Transverse colon (tissue), 4 donors: ENCODE results near the gene TSPAN17. TPM values are rescaled to one million over a fixed set of nuclear protein-coding genes. Genes with fewer than 3 reads are reported as not detected.
A peak's percentile ranks its signal among the peaks of the same experiment; 100 is the strongest.

Source experiments
- DNase-seq: peaks from one replicate; pipeline ENCODE4 v3.0.0-alpha.2; 2019
- H3K27ac ChIP-seq, 4 donors: fragments of 200-600 bp; sonication (generic); 2 replicates each; pipeline ENCODE4 v1.5.1; 2016 to 2018; ENCODE audit warnings: inconsistent platforms in 4 of 4
- H3K27me3 ChIP-seq: fragments of 200-600 bp; sonication (generic); 2 replicates; pipeline ENCODE4 v1.5.1; 2017; ENCODE audit warnings: inconsistent platforms
- H3K36me3 ChIP-seq, 4 donors: fragments of 200-600 bp; sonication (generic); 2 replicates each; pipeline ENCODE4 v1.5.1; 2017 to 2019; ENCODE audit warnings: inconsistent platforms in 4 of 4
- H3K4me1 ChIP-seq, 4 donors: fragments of 200-600 bp; sonication (generic); 2 replicates each; pipeline ENCODE4 v1.5.1; 2017 to 2020; ENCODE audit warnings: inconsistent platforms in 4 of 4
- H3K4me3 ChIP-seq, 4 donors: fragments of 200-600 bp; sonication (generic); 1 replicate in 1 of 4; 2 replicates in 3 of 4; pipeline versions ENCODE4 v1.5.1 to v1.6.1; 2017 to 2019; ENCODE audit warnings: inconsistent platforms in 4 of 4
- H3K9me3 ChIP-seq, 2 donors: fragments of 200-600 bp; sonication (generic); 2 replicates each; pipeline ENCODE4 v1.5.1; 2017 to 2019; ENCODE audit warnings: inconsistent platforms in 2 of 2
- CTCF ChIP-seq, 5 experiments: fragments of 200-600 bp in 3 of 5; fragments of 450-650 bp in 2 of 5; sonication (generic) in 3 of 5; IDR thresholded peaks; 1 replicate in 2 of 5; 2 replicates in 3 of 5; pipeline ENCODE4 v1.5.1; 2016 to 2017; ENCODE audit warnings: antibody characterized with exemption in 5 of 5, inconsistent platforms in 3 of 5, mild to moderate bottlenecking in 2 of 5, moderate library complexity in 1 of 5
- EP300 ChIP-seq: sonication (generic); formaldehyde crosslinking; IDR thresholded peaks from one replicate; pipeline ENCODE4 v1.6.1; 2017; ENCODE audit warnings: antibody characterized with exemption, low read depth
- POLR2A ChIP-seq: fragments of 450-650 bp; IDR thresholded peaks from one replicate; pipeline ENCODE4 v1.6.1; 2016; ENCODE audit warnings: antibody characterized with exemption, mild to moderate bottlenecking, moderate library complexity
- POLR2AphosphoS5 ChIP-seq, 3 donors: sonication (generic); formaldehyde crosslinking; IDR thresholded peaks; one replicate each; pipeline ENCODE4 v1.6.1; 2016; ENCODE audit warnings: antibody characterized with exemption in 3 of 3
- WGBS, 2 donors: methylation state at CpG; one replicate each; pipeline ENCODE4 v1.1.5; 2018; ENCODE audit warnings: low coverage in 1 of 2; 5-methylcytosine and 5-hydroxymethylcytosine counted together
- in situ Hi-C, 4 donors: fragments of 200-750 bp; cut with MboI; loops; one replicate each; pipeline versions ENCODE4 v1.15.0 to v1.15.1; 2017; ENCODE audit warnings: low sequenced_read_pairs in 3 of 4, low pct_ligation_motif_present in 1 of 4, low pct_unique_long_range_greater_than_20kb in 1 of 4
- intact Hi-C: fragments of 100-400 bp; cut with DNase I; formaldehyde crosslinking; loops from one replicate; pipeline ENCODE4 v1.15.1; 2023; ENCODE audit warnings: low total_unique reads
- total RNA-seq, 4 donors: library from RNA; depleted of rRNA; stranded (reverse); fragments of >200 nt; gene quantifications; one replicate each; pipeline ENCODE4 v1.1.0, GENCODE V29; 2016

Gene TSPAN17
- total RNA-seq, 4 donors from 2014 or later, result 27.2 to 227 (median 36.1) TPM

GRCh38 chr5:176630681-176631222, 16.5 kb upstream of the TSPAN17 start:
- DNase-seq, result no peak
- intact Hi-C loops, result no loop called here
- TF ChIP-seq POLR2A (no peak), CTCF (IDR thresholded peaks at IDR 0.05) (no peak), EP300 (no peak), POLR2AphosphoS5 (IDR thresholded peaks at IDR 0.05) (no peak)
- H3K27ac ChIP-seq, result no peak overlapping the region
- H3K27me3 ChIP-seq, result peaks cover 91% of the 10 kb centered on the region
- H3K4me1 ChIP-seq, result peaks cover 0 to 19% (median 15%) of the 10 kb centered on the region in 4 donors
- peak overlapping the region in 2 of 4 donors; percentile 17 to 38 for H3K4me3 ChIP-seq
- H3K9me3 ChIP-seq, result no peaks in the 10 kb centered on the region
- no peaks in the 10 kb centered on the region for H3K36me3 ChIP-seq
- in situ Hi-C loops, result no loop called here
- WGBS, 2 donors, result 5 to 24% methylated on average over 8 to 20 of the region's 20 CpGs

- WGBS, 2 donors, result 51 to 74% methylated on average over 5 to 7 of the region's 7 CpGs
These were observed 15.7 kb upstream of the TSPAN17 start for GRCh38 chr5:176631383-176632200.

GRCh38 chr5:176632745-176633144, 14.5 kb upstream of the TSPAN17 start:
- DNase-seq, result no peak
- Histone ChIP-seq H3K4me1 (peaks cover 0 to 19% (median 15%) of the 10 kb centered on the region in 4 donors), H3K27ac (no peak overlapping the region), H3K9me3 (no peaks in the 10 kb centered on the region), H3K4me3 (no peak overlapping the region), H3K27me3 (peaks cover 73% of the 10 kb centered on the region), H3K36me3 (no peaks in the 10 kb centered on the region)
- in situ Hi-C loops (no loop called here), intact Hi-C loops (no loop called here)
- TF ChIP-seq CTCF (IDR thresholded peaks at IDR 0.05) (no peak), POLR2A (no peak), POLR2AphosphoS5 (IDR thresholded peaks at IDR 0.05) (no peak), EP300 (no peak)
- WGBS, 2 donors, result 17 to 76% methylated on average over 1 to 2 of the region's 2 CpGs

More at GRCh38 chr5:176631383-176632200, 15.7 kb upstream of the TSPAN17 start:
- Histone ChIP-seq H3K4me1 (peaks cover 0 to 19% (median 15%) of the 10 kb centered on the region in 4 donors), H3K27ac (no peak overlapping the region), H3K4me3 (no peak overlapping the region), H3K36me3 (no peaks in the 10 kb centered on the region), H3K27me3 (peaks cover 84% of the 10 kb centered on the region), H3K9me3 (no peaks in the 10 kb centered on the region)
- TF ChIP-seq EP300, result no peak
- in situ Hi-C loops (no loop called here), intact Hi-C loops (no loop called here)
- DNase-seq, result no peak

GRCh38 chr5:176633598-176633997, 13.7 kb upstream of the TSPAN17 start:
- WGBS, 2 donors, result 18% methylated on average over 6 of the region's 6 CpGs
- no peak overlapping the region for H3K27ac ChIP-seq
- H3K4me1 ChIP-seq, result peaks cover 0 to 19% (median 15%) of the 10 kb centered on the region in 4 donors
- no peak overlapping the region for H3K4me3 ChIP-seq
- no peak for DNase-seq
- no peaks in the 10 kb centered on the region for H3K9me3 ChIP-seq
- intact Hi-C loops (no loop called here), in situ Hi-C loops (no loop called here)
- peaks cover 64% of the 10 kb centered on the region for H3K27me3 ChIP-seq
- TF ChIP-seq CTCF (IDR thresholded peaks at IDR 0.05) (no peak), POLR2AphosphoS5 (IDR thresholded peaks at IDR 0.05) (no peak), EP300 (no peak), POLR2A (no peak)
- no peaks in the 10 kb centered on the region for H3K36me3 ChIP-seq
